Right lobe of liver (tissue), 6 donors: ENCODE results near the gene APMAP. TPM values are rescaled to one million over a fixed set of nuclear protein-coding genes. Genes with fewer than 3 reads are reported as not detected.
A peak's percentile ranks its signal among the peaks of the same experiment; 100 is the strongest.

Source experiments
- ATAC-seq, 4 donors: fragments of 200-7000 bp; cut with Tn5 transposase; one replicate each; pipeline ENCODE4 v1.9.1; 2020; ENCODE audit warnings: mild to moderate bottlenecking in 4 of 4, moderate library complexity in 4 of 4
- DNase-seq, 3 donors: peaks; one replicate each; pipeline ENCODE4 v3.0.0-alpha.2; 2020
- H3K27ac ChIP-seq, 3 donors: fragments of 200-600 bp; one replicate each; pipeline ENCODE4 v1.8.0; 2022
- H3K27me3 ChIP-seq, 2 donors: fragments of 200-600 bp; one replicate each; pipeline ENCODE4 v1.8.0; 2022
- H3K36me3 ChIP-seq, 4 donors: fragments of 200-600 bp; sonication (generic) in 1 of 4; one replicate each; pipeline versions ENCODE4 v1.5.1 to v1.8.0; 2017 to 2022; ENCODE audit warnings: control low read depth in 1 of 4
- H3K4me1 ChIP-seq, 4 donors: fragments of 200-600 bp; sonication (generic) in 1 of 4; one replicate each; pipeline versions ENCODE4 v1.5.1 to v1.8.0; 2017 to 2022; ENCODE audit warnings: control low read depth in 1 of 4
- H3K4me3 ChIP-seq, 3 donors: fragments of 200-600 bp; one replicate each; pipeline ENCODE4 v1.8.0; 2022
- H3K9me3 ChIP-seq, 4 donors: fragments of 200-600 bp; sonication (generic) in 1 of 4; one replicate each; pipeline versions ENCODE4 v1.5.1 to v1.8.0; 2017 to 2022; ENCODE audit warnings: control low read depth in 1 of 4
- POLR2A ChIP-seq: fragments of 450-650 bp; IDR thresholded peaks from one replicate; pipeline ENCODE4 v1.6.1; 2017; ENCODE audit warnings: antibody characterized with exemption, mild to moderate bottlenecking
- WGBS: methylation state at CpG from one replicate; pipeline ENCODE4 v1.1.6; 2018; ENCODE audit warnings: low coverage, low lambda C conversion rate; ENCODE audit not compliant: insufficient coverage; ENCODE audit errors: missing lambda C conversion rate; 5-methylcytosine and 5-hydroxymethylcytosine counted together
- intact Hi-C, 2 donors: fragments of 100-400 bp; cut with DNase I; formaldehyde crosslinking; loops; one replicate each; pipeline versions ENCODE4 v1.11.2 to v1.14.1; 2022
- long read RNA-seq: library from polyadenylated mRNA; unstranded; transcript quantifications from one replicate; pipeline ENCODE4 v2.0.0, GENCODE V29; 2019
- total RNA-seq, 6 experiments: library from RNA; depleted of rRNA in 2 of 6; stranded (reverse); fragments of >200 nt in 2 of 6; fragmentation: NEBNext Ultra II Directional in 3 of 6; extraction: Animal tissue kit (Norgen Biotek cat#: 25700) in 3 of 6; gene quantifications; one replicate each; pipeline versions ENCODE4 v1.1.0 to v1.2.4, GENCODE V29; 2016 to 2023
- TF ChIP-seq, protein P1 (sequence below), 4 donors: fragments of 200-600 bp in 3 of 4; fragments of 450-650 bp in 1 of 4; IDR thresholded peaks; one replicate each; pipeline versions ENCODE4 v1.5.1 to v1.8.0; 2016 to 2022; ENCODE audit warnings: antibody characterized with exemption in 4 of 4, mild to moderate bottlenecking in 2 of 4
- donor health status: DM: no; HTN: yes; CAD: no.
- donor health status: DM: no; HTN: no; CAD: no.
- donor health status: DM: no; HTN: no; CAD: no.
- donor health status: DM: no; HTN: yes; CAD: no.
- donor health status: DM: no; HTN: yes; CAD: no.

The APMAP gene, protein sequence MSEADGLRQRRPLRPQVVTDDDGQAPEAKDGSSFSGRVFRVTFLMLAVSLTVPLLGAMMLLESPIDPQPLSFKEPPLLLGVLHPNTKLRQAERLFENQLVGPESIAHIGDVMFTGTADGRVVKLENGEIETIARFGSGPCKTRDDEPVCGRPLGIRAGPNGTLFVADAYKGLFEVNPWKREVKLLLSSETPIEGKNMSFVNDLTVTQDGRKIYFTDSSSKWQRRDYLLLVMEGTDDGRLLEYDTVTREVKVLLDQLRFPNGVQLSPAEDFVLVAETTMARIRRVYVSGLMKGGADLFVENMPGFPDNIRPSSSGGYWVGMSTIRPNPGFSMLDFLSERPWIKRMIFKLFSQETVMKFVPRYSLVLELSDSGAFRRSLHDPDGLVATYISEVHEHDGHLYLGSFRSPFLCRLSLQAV
- 100 to 1,000 TPM; 130 to 210 (median 140) TPM for total RNA-seq
- long read RNA-seq, transcript APMAP-201 (9 exons, 2,430 nt) = major isoform, 53 of 63 reads
- long read RNA-seq, partial matches to known transcripts = 9 of 63 reads
- long read RNA-seq, other reads (novel, unspliced or antisense) = 1 of 63 reads

DNA sequence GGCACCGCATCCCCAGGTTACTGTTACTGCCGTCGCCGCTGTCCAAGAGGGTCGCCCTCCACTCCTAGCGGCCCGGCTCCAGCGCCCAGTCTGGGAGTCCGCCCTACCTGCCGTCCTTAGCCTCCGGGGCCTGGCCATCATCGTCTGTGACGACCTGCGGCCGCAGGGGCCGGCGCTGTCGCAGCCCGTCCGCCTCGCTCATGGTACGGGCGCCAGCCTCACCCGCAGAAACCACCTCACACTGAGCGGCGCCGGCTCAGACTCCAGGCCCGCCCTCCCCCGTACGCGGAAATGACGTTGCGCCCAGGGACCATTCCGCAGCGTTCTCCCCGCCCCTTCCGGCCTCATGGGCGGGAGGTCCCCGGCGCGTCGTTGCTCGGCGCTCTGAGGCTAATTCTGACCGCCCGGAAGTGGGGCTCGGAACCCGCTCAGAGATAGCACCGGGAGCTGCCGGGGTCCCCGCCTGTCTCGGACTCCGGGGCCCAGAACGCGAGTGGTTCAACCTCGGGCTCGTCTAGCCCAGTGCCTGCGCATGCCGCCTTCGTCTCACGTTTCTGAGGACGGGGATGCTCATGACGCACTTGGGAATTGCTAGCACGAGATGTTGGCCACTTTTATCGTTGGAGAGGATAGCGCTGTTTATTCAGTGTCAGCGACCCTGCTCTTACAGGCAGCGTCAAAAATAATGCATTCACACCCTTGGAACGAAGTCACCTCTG is at the start of gene APMAP:
TSS of gene APMAP (minus strand) at position 265 of the 719 bp plus-strand sequence. CDS start at position 202, 63 bp downstream.
- ATAC-seq = peak; percentile 80 to 93 (median 84)
- Histone ChIP-seq H3K4me1 (peaks cover 0 to 37% (median 10%) of the 10 kb centered on the region in 4 donors), H3K9me3 (no peaks in the 10 kb centered on the region), H3K27me3 (no peaks in the 10 kb centered on the region), H3K36me3 (no peaks in the 10 kb centered on the region), H3K4me3 (peak within 1 kb of the TSS; percentile 74 to 93 (median 87)), H3K27ac (peak within 1 kb of the TSS; percentile 69 to 90 (median 86))
- 0% methylated on average over 6 of the region's 69 CpGs for WGBS
- TF ChIP-seq, protein P1, sequence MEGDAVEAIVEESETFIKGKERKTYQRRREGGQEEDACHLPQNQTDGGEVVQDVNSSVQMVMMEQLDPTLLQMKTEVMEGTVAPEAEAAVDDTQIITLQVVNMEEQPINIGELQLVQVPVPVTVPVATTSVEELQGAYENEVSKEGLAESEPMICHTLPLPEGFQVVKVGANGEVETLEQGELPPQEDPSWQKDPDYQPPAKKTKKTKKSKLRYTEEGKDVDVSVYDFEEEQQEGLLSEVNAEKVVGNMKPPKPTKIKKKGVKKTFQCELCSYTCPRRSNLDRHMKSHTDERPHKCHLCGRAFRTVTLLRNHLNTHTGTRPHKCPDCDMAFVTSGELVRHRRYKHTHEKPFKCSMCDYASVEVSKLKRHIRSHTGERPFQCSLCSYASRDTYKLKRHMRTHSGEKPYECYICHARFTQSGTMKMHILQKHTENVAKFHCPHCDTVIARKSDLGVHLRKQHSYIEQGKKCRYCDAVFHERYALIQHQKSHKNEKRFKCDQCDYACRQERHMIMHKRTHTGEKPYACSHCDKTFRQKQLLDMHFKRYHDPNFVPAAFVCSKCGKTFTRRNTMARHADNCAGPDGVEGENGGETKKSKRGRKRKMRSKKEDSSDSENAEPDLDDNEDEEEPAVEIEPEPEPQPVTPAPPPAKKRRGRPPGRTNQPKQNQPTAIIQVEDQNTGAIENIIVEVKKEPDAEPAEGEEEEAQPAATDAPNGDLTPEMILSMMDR (IDR thresholded peaks at IDR 0.05) = no peak
- peak; percentile 100 for TF ChIP-seq POLR2A
- intact Hi-C loops = loop anchor here (5.0 to 10.0 kb wide), 2 partner anchors 55 to 182 kb away; no protein-coding TSS in a partner anchor
- DNase-seq = peak; percentile 97

DNA sequence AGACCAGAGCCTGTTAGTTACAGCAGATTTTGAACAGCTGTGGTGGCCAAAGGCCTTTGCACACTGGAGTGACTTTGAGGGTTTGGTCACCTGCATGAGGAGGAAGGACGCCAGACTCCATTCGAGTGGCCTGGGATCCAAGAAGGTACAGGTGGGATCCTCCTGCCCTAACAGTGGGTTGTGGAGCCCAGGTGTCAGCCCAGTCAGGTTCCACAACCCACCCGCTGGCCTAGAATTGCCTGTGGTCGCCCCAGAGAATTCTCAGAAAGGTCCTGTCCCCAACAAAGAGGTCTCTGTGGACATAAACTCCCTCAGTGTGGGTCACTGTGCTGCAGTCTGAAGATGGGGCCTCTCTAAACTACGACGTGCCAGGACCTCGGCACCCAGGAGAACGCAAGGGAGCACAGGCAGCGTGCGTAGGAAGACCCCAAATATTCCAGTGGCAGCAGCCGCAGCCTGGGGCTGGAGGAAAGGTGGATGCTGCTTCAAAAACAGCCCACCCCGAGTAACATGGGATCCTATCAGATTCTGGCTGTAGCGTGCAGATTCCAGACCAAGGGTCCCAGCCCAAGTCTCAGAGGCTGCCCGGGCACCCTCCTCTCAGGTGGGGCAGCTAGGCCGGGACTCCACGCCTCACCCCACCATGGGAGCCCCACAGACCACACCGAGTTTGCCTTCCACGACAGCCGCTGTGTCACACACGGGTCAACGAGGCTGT is 49.4 kb upstream of the APMAP start:
- ATAC-seq (no peak), DNase-seq (peak in 1 of 3 donors; percentile 46)
- H3K4me1 ChIP-seq = peaks cover 0 to 82% (median 41%) of the 10 kb centered on the region in 4 donors
- no peak overlapping the region for H3K27ac ChIP-seq
- H3K36me3 ChIP-seq = no peaks in the 10 kb centered on the region
- intact Hi-C loops = no loop called here
- WGBS = 70% methylated on average over 2 of the region's 21 CpGs
- no peaks in the 10 kb centered on the region for H3K27me3 ChIP-seq
- H3K9me3 ChIP-seq = no peaks in the 10 kb centered on the region
- TF ChIP-seq, protein P1 (IDR thresholded peaks at IDR 0.05) = no peak
- no peak for TF ChIP-seq POLR2A
- H3K4me3 ChIP-seq = no peak overlapping the region

DNA sequence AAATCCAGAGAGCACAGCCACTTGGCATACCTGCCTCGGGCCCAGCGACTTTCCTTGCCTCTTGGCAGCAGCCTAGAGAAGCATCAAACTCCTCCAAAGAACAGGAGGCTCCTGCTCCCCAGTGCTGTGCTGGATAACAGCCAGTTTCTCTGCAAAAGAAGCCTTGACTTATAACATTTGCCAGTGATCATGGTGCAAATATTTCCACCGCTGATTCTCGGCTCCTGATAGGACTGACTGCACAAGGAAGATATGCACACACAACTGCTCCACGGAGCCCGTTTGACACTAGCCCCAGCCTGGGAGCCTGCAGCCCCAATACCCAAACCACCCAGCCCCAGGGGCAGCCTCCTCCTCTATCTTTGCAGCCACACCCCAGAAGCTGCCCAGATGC is 47.9 kb upstream of the APMAP start:
- Histone ChIP-seq H3K27ac (peak overlapping the region; percentile 6 to 53 (median 32)), H3K27me3 (no peaks in the 10 kb centered on the region), H3K36me3 (no peaks in the 10 kb centered on the region), H3K4me1 (peaks cover 0 to 66% (median 32%) of the 10 kb centered on the region in 4 donors), H3K9me3 (no peaks in the 10 kb centered on the region), H3K4me3 (no peak overlapping the region)
- DNase-seq (peak in 1 of 3 donors; percentile 40), ATAC-seq (peak in 1 of 4 donors; percentile 2)
- TF ChIP-seq, protein P1 (IDR thresholded peaks at IDR 0.05) = no peak
- no peak for TF ChIP-seq POLR2A
- intact Hi-C loops = no loop called here
- 9% methylated on average over 6 of the region's 6 CpGs for WGBS
